GM19324 (cell line): ENCODE results near the gene FGF18.
"Not testable (repeated sequence)": the region's sequence is repeated elsewhere in the genome, so short reads cannot be mapped to it uniquely, and the experiment has no call there.

ENCODE experiments used
- ATAC-seq: cut with Tn5 transposase; IDR thresholded peaks from one replicate; pipeline ENCODE4 v1.9.1; 2021; ENCODE audit warnings: mild to moderate bottlenecking, moderate library complexity; ENCODE audit not compliant: unreplicated experiment, low FRiP score

FGF18 gene

GRCh38 chr5:171398660-171399059, 20.8 kb upstream of the FGF18 start:
- not testable (repeated sequence) for ATAC-seq

- ATAC-seq = no peak
Measured at GRCh38 chr5:171400169-171400568, 19.3 kb upstream of the FGF18 start.

- ATAC-seq = no peak
Measured at GRCh38 chr5:171401167-171401947, 18.1 kb upstream of the FGF18 start.

- ATAC-seq = not testable (repeated sequence)
Measured at GRCh38 chr5:171402751-171403150, 16.7 kb upstream of the FGF18 start.

GRCh38 chr5:171405615-171406014, 13.8 kb upstream of the FGF18 start:
- no peak for ATAC-seq

GRCh38 chr5:171407234-171407633, 12.2 kb upstream of the FGF18 start:
- no peak for ATAC-seq

GRCh38 chr5:171409164-171410136, 10.0 kb upstream of the FGF18 start:
- ATAC-seq = no peak

- ATAC-seq = no peak
Measured at GRCh38 chr5:171410181-171410580, 9.3 kb upstream of the FGF18 start.

- no peak for ATAC-seq
Measured at GRCh38 chr5:171412186-171412585, 7.3 kb upstream of the FGF18 start.

- no peak for ATAC-seq
Measured at GRCh38 chr5:171413153-171413910, 6.1 kb upstream of the FGF18 start.

- not testable (repeated sequence) for ATAC-seq
Measured at GRCh38 chr5:171413993-171414392, 5.5 kb upstream of the FGF18 start.

- ATAC-seq = no peak
Measured at GRCh38 chr5:171415115-171415730, 4.2 kb upstream of the FGF18 start.

GRCh38 chr5:171416160-171417049, 3.0 kb upstream of the FGF18 start:
- ATAC-seq = no peak

GRCh38 chr5:171418316-171418981, 998 bp upstream of the FGF18 start:
- ATAC-seq = peak; percentile 64

GRCh38 chr5:171419688-171420430, 412 bp downstream of the FGF18 start:
- ATAC-seq = no peak

GRCh38 chr5:171420431-171421241, 1.2 kb downstream of the FGF18 start:
- ATAC-seq = no peak
